IPS DF 4.7 (cell line): ENCODE data around the gene AHI1.

ENCODE experiments used
- DNase-seq: peaks from one replicate; pipeline ENCODE4 v3.0.0-alpha.2; 2013; ENCODE audit warnings: low spot score; ENCODE audit errors: extremely low read depth

AHI1 gene

GRCh38 chr6:135235716-135236115 is 261.8 kb downstream of the AHI1 start:
- no peak for DNase-seq

- DNase-seq, result no peak
Observed at GRCh38 chr6:135234492-135234780, 263.1 kb downstream of the AHI1 start.

- no peak for DNase-seq
Observed at GRCh38 chr6:135233686-135234491, 263.7 kb downstream of the AHI1 start.
